T-cell (primary cell): ENCODE measurements around the gene TUBA3E. TPM values are rescaled to one million over a fixed set of nuclear protein-coding genes. Genes with fewer than 3 reads are reported as not detected.
"Not testable (repeated sequence)": the region's sequence is repeated elsewhere in the genome, so short reads cannot be mapped to it uniquely, and the experiment has no call there.

Experiments
- ATAC-seq, 4 experiments: fragments of 200-7000 bp in 3 of 4; fragments of 150-1000 bp in 1 of 4; cut with Tn5 transposase; replicated peaks in 1 of 4; 1 replicate in 3 of 4; 2 replicates in 1 of 4; pipeline ENCODE4 v1.10.0; 2021; ENCODE audit warnings: moderate library complexity in 3 of 4, mild to moderate bottlenecking in 2 of 4, moderate number of reproducible peaks in 1 of 4
- CTCF ChIA-PET, 2 donors: fragments of 300-600 bp; sonication (Branson Sonifier 250); formaldehyde crosslinking; loops; one replicate each; lab custom pipeline; 2022; ENCODE audit warnings: antibody characterized with exemption in 2 of 2; lab: Charles Lee
- POLR2A ChIA-PET, 2 donors: fragments of 300-600 bp; sonication (Branson Sonifier 250); formaldehyde crosslinking; loops; one replicate each; lab custom pipeline; 2022; ENCODE audit warnings: antibody characterized with exemption in 2 of 2; lab: Charles Lee
- DNase-seq, 35 experiments: peaks; one replicate each; pipeline versions ENCODE4 v3.0.0 to v3.0.0-alpha.2; 2013 to 2023
- H3K27ac ChIP-seq: one replicate; pipeline ENCODE4 v1.5.1; 2013; ENCODE audit warnings: low read length
- H3K27me3 ChIP-seq, 2 experiments: replicated peaks in 1 of 2; 1 replicate in 1 of 2; 2 replicates in 1 of 2; pipeline versions ENCODE4 v1.6.1 to v1.7.0; 2013; ENCODE audit warnings: low read length in 1 of 2, mixed read lengths in 1 of 2; ENCODE audit not compliant: control insufficient read depth in 2 of 2, insufficient read depth in 2 of 2; ENCODE audit errors: extremely low read depth in 1 of 2
- H3K36me3 ChIP-seq, 2 donors: 1 replicate in 1 of 2; 2 replicates in 1 of 2; pipeline versions ENCODE4 v1.6.1 to v1.7.0; 2013; ENCODE audit warnings: low read length in 1 of 2; ENCODE audit not compliant: control insufficient read depth in 2 of 2, insufficient read depth in 1 of 2; ENCODE audit errors: extremely low read depth in 1 of 2
- H3K4me1 ChIP-seq, 2 experiments: 1 replicate in 1 of 2; 2 replicates in 1 of 2; pipeline versions ENCODE4 v1.6.1 to v1.7.0; 2013; ENCODE audit warnings: low read length in 2 of 2, mixed read lengths in 1 of 2; ENCODE audit not compliant: insufficient read depth in 2 of 2, control insufficient read depth in 1 of 2; ENCODE audit errors: extremely low read depth in 1 of 2
- H3K4me3 ChIP-seq, 2 donors: 1 replicate in 1 of 2; 2 replicates in 1 of 2; pipeline versions ENCODE4 v1.5.1 to v1.7.0; 2013; ENCODE audit warnings: mild to moderate bottlenecking in 2 of 2, low read length in 1 of 2, moderate library complexity in 1 of 2; ENCODE audit not compliant: control insufficient read depth in 1 of 2; ENCODE audit errors: extremely low read depth in 1 of 2
- H3K9me3 ChIP-seq: 2 replicates; pipeline ENCODE4 v1.7.0; 2013
- H3K27ac Mint-ChIP-seq, 2 donors: one replicate each; pipeline ENCODE4 v1.8.0; 2020 to 2021; ENCODE audit warnings: mild to moderate bottlenecking in 2 of 2, mixed read lengths in 2 of 2
- H3K27me3 Mint-ChIP-seq, 2 donors: one replicate each; pipeline ENCODE4 v1.8.0; 2021 to 2022; ENCODE audit warnings: mixed read lengths in 2 of 2
- H3K36me3 Mint-ChIP-seq: one replicate; pipeline ENCODE4 v1.8.0; 2021; ENCODE audit warnings: mixed read lengths
- H3K4me1 Mint-ChIP-seq, 3 donors: one replicate each; pipeline ENCODE4 v1.8.0; 2020 to 2022; ENCODE audit warnings: mixed read lengths in 3 of 3, mild to moderate bottlenecking in 1 of 3
- H3K4me3 Mint-ChIP-seq, 3 donors: one replicate each; pipeline ENCODE4 v1.8.0; 2020 to 2022; ENCODE audit warnings: mild to moderate bottlenecking in 3 of 3, mixed read lengths in 3 of 3, moderate library complexity in 3 of 3
- H3K9me3 Mint-ChIP-seq, 3 donors: one replicate each; pipeline ENCODE4 v1.8.0; 2020 to 2022; ENCODE audit warnings: mixed read lengths in 3 of 3
- WGBS: methylation state at CpG from one replicate; pipeline ENCODE4 v1.1.5; 2013; ENCODE audit warnings: missing lambda C conversion rate; ENCODE audit not compliant: insufficient coverage; 5-methylcytosine and 5-hydroxymethylcytosine counted together
- total RNA-seq, 35 experiments: library from RNA in 6 of 35; stranded (reverse) in 6 of 35; fragments of 120-200 nt in 1 of 35; gene quantifications; one replicate each; pipeline versions ENCODE4 v1.2.1 to v1.2.4 and lab custom pipeline; 2013 to 2026

Gene TUBA3E
- total RNA-seq, 5 donors from 2014 or later (not counting 1 experiment from before 2014, with no cell fraction given) = not detected

DNA sequence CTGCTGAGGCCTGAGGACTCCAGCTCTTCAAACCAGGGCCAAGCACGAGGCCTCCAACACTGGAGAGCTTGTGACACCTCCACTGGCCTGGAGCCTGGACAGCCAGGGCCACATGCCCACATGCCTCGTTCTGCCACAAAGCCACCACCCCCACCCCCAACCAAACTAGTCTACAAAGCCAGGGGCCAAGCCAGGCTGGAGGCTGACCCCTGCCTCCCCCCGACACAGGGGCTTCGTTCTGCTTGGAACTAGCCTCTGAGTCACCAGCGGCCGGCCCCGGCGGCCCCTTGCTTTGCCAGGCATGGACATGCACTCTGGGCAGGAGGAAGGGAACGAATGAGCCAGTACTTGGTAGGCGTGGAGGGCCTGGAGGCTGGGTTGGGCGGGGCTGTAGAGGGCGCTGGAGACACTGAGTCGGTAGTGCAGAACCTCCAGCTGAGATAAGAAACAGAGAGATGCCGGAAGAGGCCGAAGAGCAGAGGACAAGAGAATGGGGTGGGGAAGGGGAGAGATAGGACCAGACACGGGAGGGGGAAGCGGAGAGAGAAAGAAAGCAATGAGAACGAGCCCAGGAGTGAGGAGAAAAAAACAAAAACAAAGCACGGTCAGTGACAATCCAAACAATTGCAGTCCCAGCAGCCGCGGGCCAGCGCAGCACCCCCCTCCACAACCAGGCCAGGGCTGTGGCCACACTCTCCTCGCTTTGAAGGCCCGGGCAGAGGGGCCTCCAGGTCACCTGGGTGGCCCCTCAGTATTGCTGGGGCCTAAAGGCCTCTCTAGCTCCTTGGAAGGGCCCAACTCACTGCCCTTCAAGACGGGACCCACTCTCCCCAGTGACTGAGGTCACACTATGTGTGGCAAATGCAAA lies 37.2 kb downstream of the TUBA3E start:
- 93% methylated on average over 14 of the region's 25 CpGs for WGBS
- peaks cover 22% of the 10 kb centered on the region for H3K36me3 Mint-ChIP-seq
- H3K4me1 Mint-ChIP-seq = peaks cover 0 to 10% (median 2%) of the 10 kb centered on the region in 3 donors
- CTCF ChIA-PET, H3K4me1 ChIP-seq, H3K27me3 Mint-ChIP-seq, POLR2A ChIA-PET, DNase-seq, ATAC-seq, H3K9me3 ChIP-seq, H3K27ac ChIP-seq, H3K4me3 Mint-ChIP-seq, H3K27ac Mint-ChIP-seq, H3K27me3 ChIP-seq, H3K9me3 Mint-ChIP-seq, H3K4me3 ChIP-seq: not testable (repeated sequence)
- peaks cover 2 to 29% of the 10 kb centered on the region in 2 donors for H3K36me3 ChIP-seq

DNA sequence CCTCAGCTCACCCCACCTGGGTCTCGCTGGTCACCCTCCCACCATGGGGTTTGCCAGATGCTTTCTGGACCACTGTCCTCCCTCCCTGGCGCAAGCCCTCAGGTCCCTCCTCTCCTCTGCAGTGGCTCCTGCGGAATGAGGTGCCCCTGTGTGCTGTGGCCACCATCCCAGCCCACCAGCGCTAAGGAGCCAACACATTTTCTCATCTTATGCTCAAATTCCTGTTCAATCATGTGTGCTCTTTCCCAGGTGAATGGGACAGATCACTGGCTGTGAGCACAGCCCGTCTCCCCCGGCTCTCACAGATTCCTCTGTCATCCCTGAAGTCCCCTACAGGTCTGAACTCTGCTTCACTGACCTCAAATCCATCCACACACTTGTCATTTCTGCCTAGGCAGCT lies 38.1 kb downstream of the TUBA3E start:
- peaks cover 2 to 22% of the 10 kb centered on the region in 2 donors for H3K36me3 ChIP-seq
- ATAC-seq = no peak
- peaks cover 0 to 6% of the 10 kb centered on the region in 2 experiments for H3K4me1 ChIP-seq
- no peaks in the 10 kb centered on the region for H3K27me3 Mint-ChIP-seq
- peaks cover 0 to 10% (median 2%) of the 10 kb centered on the region in 3 donors for H3K4me1 Mint-ChIP-seq
- POLR2A ChIA-PET = no interaction called here
- peaks cover 19% of the 10 kb centered on the region for H3K36me3 Mint-ChIP-seq
- no peaks in the 10 kb centered on the region for H3K27me3 ChIP-seq
- whole genome bisulfite sequencing = 100% methylated on average over 6 of the region's 6 CpGs
- no peak overlapping the region for H3K27ac ChIP-seq
- no peaks in the 10 kb centered on the region for H3K9me3 ChIP-seq
- DNase-seq = no peak
- CTCF ChIA-PET = no interaction called here
- H3K27ac Mint-ChIP-seq = no peak overlapping the region
- H3K4me3 Mint-ChIP-seq = no peak overlapping the region
- H3K4me3 ChIP-seq = no peak overlapping the region
- no peaks in the 10 kb centered on the region for H3K9me3 Mint-ChIP-seq

DNA sequence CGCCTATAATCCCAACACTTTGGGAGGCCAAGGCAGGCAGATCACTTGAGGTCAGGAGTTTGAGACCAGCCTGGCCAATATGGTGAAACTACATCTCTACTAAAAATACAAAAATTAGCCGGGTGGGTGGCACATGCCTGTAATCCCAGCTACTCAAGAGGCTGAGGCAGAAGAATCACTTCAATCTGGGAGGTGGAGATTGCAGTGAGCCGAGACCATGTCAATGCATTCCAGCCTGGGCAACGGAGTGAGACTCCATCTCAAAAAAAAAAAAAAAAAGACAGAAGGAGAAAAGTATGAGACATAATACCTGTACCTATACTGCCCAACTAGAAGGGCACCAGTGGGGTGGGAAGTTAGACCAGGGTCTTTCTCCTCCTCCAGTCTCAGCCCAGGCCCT lies 38.9 kb downstream of the TUBA3E start:
- H3K9me3 ChIP-seq, CTCF ChIA-PET, H3K27me3 ChIP-seq, H3K4me3 ChIP-seq, H3K27ac ChIP-seq, POLR2A ChIA-PET, H3K9me3 Mint-ChIP-seq, H3K4me1 ChIP-seq, DNase-seq, H3K27me3 Mint-ChIP-seq, H3K4me3 Mint-ChIP-seq, H3K27ac Mint-ChIP-seq, ATAC-seq: not testable (repeated sequence)
- peaks cover 18% of the 10 kb centered on the region for H3K36me3 Mint-ChIP-seq
- WGBS = no CpG with 5 or more reads among the region's 4 CpGs
- H3K36me3 ChIP-seq = peaks cover 2 to 21% of the 10 kb centered on the region in 2 donors
- peaks cover 0 to 10% (median 2%) of the 10 kb centered on the region in 3 donors for H3K4me1 Mint-ChIP-seq

DNA sequence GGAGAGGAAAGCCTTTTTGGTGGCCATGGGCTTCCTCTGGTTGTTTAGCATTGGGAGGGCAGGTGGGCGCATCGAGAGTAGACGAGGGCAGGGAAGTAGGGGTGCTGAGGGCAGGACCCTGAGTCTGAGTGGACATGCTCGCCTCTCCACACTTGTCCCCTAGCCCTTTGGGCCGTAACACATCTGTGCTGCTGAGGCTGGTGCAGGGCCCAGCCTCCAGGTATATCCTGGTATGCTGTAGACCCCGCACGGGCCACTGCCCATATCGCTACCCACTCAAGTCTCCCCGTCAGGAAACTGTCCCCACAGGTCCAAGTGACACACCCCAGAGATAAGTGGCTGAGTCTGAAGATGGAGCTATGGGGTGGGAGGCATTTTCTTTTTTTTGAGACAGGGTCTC lies 39.6 kb downstream of the TUBA3E start:
- ATAC-seq (no peak), DNase-seq (no peak)
- Mint-ChIP-seq H3K27ac (peak overlapping the region; percentile 28 to 36), H3K9me3 (no peaks in the 10 kb centered on the region), H3K36me3 (peaks cover 17% of the 10 kb centered on the region), H3K27me3 (no peaks in the 10 kb centered on the region), H3K4me1 (peaks cover 0 to 10% (median 2%) of the 10 kb centered on the region in 3 donors), H3K4me3 (no peak overlapping the region)
- CTCF ChIA-PET = no interaction called here
- Histone ChIP-seq H3K4me3 (no peak overlapping the region), H3K27ac (no peak overlapping the region), H3K4me1 (peaks cover 0 to 6% of the 10 kb centered on the region in 2 experiments), H3K36me3 (peaks cover 2 to 14% of the 10 kb centered on the region in 2 donors), H3K27me3 (no peaks in the 10 kb centered on the region), H3K9me3 (no peaks in the 10 kb centered on the region)
- 87% methylated on average over 5 of the region's 9 CpGs for WGBS
- POLR2A ChIA-PET = no interaction called here

DNA sequence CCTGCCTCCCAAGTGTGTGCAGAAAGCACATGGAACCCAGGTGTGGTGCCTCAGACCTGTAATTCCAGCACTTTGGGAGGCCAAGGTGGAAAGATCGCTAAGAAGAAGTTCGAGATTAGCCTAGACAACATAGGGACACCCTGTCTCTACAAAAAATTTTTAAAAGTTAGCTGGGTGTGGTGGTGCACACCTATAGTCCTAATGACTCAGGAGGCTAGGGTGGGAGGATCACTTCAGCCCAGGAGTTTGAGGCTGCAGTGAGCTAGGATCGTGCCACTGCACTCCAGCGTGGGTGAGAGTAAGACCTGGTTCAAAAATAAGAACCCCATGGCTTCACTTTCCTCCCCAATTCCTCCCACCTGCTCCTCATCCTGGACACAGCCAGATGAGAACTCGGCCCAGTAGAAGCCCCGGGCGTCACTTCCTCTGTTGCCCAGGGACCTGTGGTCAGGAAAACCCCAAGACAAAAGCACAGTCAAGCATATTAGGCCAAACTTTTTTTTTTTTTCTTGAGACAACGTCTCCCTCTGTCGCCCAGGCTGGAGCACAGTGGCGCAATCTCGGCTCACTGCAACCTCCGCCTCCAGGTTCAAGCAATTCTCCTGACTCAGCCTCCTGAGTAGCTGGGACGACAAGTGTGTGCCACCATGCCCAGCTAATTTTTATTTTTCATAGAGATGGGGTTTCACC lies 40.3 kb downstream of the TUBA3E start:
- H3K27ac ChIP-seq, ATAC-seq, POLR2A ChIA-PET, H3K27me3 Mint-ChIP-seq, H3K27me3 ChIP-seq, H3K4me3 ChIP-seq, H3K9me3 ChIP-seq, H3K4me3 Mint-ChIP-seq, H3K9me3 Mint-ChIP-seq, H3K4me1 ChIP-seq, CTCF ChIA-PET: not testable (repeated sequence)
- Mint-ChIP-seq H3K27ac (peak overlapping the region in 1 of 2 donors; percentile 36), H3K4me1 (peaks cover 0 to 10% (median 2%) of the 10 kb centered on the region in 3 donors), H3K36me3 (peaks cover 18% of the 10 kb centered on the region)
- DNase-seq = peak in 3 of 35 experiments; percentile 12 to 16 (median 15)
- 23% methylated on average over 4 of the region's 13 CpGs for WGBS
- peaks cover 2 to 12% of the 10 kb centered on the region in 2 donors for H3K36me3 ChIP-seq

DNA sequence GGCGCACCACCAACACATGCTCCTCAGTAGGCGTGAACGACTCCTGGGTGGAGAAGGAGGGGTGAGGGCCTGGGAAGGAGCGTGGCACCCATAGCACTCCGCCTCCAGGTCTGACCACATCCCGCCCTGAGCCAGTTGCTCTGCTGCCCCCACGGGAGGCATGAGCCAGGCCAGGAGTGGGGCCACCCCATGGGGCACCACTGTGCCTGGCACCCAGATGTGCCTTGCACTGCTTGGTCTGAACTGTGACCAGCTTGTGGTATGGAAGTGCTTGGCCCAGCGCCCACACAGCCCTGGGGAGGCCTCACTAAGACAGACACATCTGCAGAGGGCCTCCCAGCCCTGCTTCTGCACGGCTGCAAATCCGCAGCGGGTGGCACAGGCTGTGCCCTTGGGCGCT lies 40.9 kb downstream of the TUBA3E start:
- H3K27ac Mint-ChIP-seq, DNase-seq, H3K27me3 ChIP-seq, ATAC-seq, CTCF ChIA-PET, H3K9me3 Mint-ChIP-seq, H3K9me3 ChIP-seq, H3K27me3 Mint-ChIP-seq, H3K4me3 ChIP-seq, H3K4me1 ChIP-seq, POLR2A ChIA-PET, H3K4me3 Mint-ChIP-seq, H3K27ac ChIP-seq: not testable (repeated sequence)
- H3K36me3 ChIP-seq = peaks cover 2 to 12% of the 10 kb centered on the region in 2 donors
- Mint-ChIP-seq H3K4me1 (peaks cover 0 to 10% (median 2%) of the 10 kb centered on the region in 3 donors), H3K36me3 (peaks cover 19% of the 10 kb centered on the region)
- WGBS = 68% methylated on average over 5 of the region's 12 CpGs
